GM13977 (cell line): Measurements from ENCODE around the gene VCL.

Source experiments
- DNase-seq: peaks from one replicate; pipeline ENCODE4 v3.0.0; 2012; ENCODE audit warnings: low spot score
- CTCF ChIP-seq: IDR thresholded peaks from 2 replicates; pipeline ENCODE4 v1.5.1; 2012; ENCODE audit warnings: mild to moderate bottlenecking, control low read depth; ENCODE audit not compliant: insufficient read depth; ENCODE audit errors: extremely low read depth, missing control alignments
- in situ Hi-C: fragments of 300-500 bp; cut with MboI; formaldehyde crosslinking; loops from one replicate; pipeline ENCODE4 v1.12.0; 2022; ENCODE audit warnings: low sequenced_read_pairs, low pct_unique_long_range_greater_than_20kb, mixed read lengths, inconsistent platforms; ENCODE audit not compliant: unreplicated experiment

VCL gene

GRCh38 chr10:74036474-74036873 lies 38.6 kb downstream of the VCL start:
- in situ Hi-C loops = no loop called here
- DNase-seq = no peak
- no peak for TF ChIP-seq CTCF

- in situ Hi-C loops = no loop called here
- no peak for DNase-seq
- no peak for TF ChIP-seq CTCF
Measured at GRCh38 chr10:74039561-74040145, 41.7 kb downstream of the VCL start.

- in situ Hi-C loops = no loop called here
- TF ChIP-seq CTCF = no peak
- no peak for DNase-seq
Measured at GRCh38 chr10:74040200-74041126, 42.5 kb downstream of the VCL start.

- no peak for TF ChIP-seq CTCF
- no peak for DNase-seq
- in situ Hi-C loops = no loop called here
Measured at GRCh38 chr10:74044419-74044818, 46.5 kb downstream of the VCL start.

- in situ Hi-C loops = no loop called here
- no peak for TF ChIP-seq CTCF
- DNase-seq = no peak
Measured at GRCh38 chr10:74047304-74047703, 49.4 kb downstream of the VCL start.

GRCh38 chr10:74047871-74048270 lies 50.0 kb downstream of the VCL start:
- in situ Hi-C loops = no loop called here
- DNase-seq = no peak

More at GRCh38 chr10:74047871-74048270, 50.0 kb downstream of the VCL start:
- no peak for TF ChIP-seq CTCF
